ENCODE results near the gene SEMA4A.
A peak's percentile ranks its signal among the peaks of the same experiment; 100 is the strongest.
"Not testable (repeated sequence)": the region's sequence is repeated elsewhere in the genome, so short reads cannot be mapped to it uniquely, and the experiment has no call there.

SEMA4A gene

GRCh38 chr1:156162430-156163037, 9.1 kb downstream of the SEMA4A start:
- DNase-seq = no peak

- no peak for DNase-seq
Measured at GRCh38 chr1:156163712-156164111, 10.3 kb downstream of the SEMA4A start.

DNA sequence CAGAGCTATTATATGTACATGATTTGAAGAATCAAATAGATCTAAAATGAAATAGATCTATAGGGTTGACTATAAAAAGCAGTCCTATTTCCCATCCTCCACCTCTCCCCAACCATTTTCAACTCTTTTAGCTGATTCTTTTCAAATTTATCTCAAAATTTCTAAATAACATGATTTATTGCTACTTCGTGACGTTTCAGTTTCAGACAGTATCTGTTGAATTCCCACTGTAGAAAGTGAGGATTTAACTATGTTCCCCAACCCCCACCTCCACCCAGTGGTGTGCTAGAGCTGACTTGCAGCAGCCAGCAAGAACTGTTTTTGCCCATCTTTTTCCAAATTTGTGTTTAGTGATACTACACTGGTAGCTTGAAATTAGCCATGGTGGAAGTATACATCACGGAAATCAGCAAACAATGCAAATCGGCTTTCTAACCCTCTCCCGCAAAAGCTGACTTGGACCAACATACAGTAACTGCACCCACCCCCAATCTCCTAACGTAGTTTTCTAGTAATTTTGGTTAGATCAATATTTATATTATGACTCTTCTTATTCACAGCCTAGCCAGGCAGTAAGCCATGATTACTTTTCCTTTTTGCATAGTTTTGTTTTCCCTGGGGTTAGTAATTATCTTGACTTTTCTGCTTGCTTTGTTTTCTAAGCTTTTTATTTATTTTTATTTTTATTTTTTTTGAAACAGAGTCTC, 10.9 kb downstream of the SEMA4A start:
- no peak for DNase-seq

DNA sequence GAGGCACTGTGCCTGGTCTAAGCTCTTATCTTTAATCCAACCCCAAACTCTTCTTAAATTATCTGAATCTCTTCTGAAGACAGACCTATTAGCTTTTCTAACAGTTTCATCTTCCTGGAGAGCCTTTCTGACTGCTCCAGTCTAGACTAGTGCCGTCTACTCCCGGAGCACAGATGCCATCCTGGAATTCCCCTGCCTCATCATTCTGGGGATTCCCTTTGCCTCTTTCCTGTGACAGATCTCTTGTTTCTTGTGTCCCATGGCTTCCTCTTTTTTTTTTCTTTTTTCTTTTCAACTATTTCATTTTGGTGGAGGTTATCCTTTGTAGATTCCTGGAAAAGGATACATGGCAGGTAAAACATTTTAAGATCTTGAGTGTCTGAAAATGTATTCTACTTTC, 11.7 kb downstream of the SEMA4A start:
- DNase-seq = no peak

DNA sequence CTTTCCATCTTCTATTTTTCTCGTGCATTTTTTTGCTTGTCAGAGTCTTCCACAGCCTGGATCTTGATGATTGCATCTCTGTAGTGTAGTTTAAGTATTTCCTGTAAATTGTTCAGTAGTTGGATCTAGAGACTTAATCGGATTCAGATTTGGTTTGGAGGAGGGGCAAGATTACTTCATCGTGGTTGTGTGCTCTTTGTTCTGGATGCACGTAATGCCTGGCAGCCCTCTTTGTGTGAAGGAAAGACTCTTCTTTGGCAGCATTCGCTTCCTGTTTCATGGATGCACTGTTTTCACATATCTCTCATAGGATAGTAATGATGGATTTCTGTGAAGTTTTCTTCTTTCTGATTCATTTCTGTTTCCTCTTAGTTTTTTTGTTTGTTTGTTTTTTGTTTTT, 14.2 kb downstream of the SEMA4A start:
- no peak for DNase-seq

- no peak for DNase-seq
Measured at GRCh38 chr1:156172696-156173470, 19.5 kb downstream of the SEMA4A start.

DNA sequence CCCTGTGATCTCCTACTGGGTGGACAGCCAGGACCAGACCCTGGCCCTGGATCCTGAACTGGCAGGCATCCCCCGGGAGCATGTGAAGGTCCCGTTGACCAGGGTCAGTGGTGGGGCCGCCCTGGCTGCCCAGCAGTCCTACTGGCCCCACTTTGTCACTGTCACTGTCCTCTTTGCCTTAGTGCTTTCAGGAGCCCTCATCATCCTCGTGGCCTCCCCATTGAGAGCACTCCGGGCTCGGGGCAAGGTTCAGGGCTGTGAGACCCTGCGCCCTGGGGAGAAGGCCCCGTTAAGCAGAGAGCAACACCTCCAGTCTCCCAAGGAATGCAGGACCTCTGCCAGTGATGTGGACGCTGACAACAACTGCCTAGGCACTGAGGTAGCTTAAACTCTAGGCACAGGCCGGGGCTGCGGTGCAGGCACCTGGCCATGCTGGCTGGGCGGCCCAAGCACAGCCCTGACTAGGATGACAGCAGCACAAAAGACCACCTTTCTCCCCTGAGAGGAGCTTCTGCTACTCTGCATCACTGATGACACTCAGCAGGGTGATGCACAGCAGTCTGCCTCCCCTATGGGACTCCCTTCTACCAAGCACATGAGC, 23.3 kb downstream of the SEMA4A start:
- no peak for DNase-seq

DNA sequence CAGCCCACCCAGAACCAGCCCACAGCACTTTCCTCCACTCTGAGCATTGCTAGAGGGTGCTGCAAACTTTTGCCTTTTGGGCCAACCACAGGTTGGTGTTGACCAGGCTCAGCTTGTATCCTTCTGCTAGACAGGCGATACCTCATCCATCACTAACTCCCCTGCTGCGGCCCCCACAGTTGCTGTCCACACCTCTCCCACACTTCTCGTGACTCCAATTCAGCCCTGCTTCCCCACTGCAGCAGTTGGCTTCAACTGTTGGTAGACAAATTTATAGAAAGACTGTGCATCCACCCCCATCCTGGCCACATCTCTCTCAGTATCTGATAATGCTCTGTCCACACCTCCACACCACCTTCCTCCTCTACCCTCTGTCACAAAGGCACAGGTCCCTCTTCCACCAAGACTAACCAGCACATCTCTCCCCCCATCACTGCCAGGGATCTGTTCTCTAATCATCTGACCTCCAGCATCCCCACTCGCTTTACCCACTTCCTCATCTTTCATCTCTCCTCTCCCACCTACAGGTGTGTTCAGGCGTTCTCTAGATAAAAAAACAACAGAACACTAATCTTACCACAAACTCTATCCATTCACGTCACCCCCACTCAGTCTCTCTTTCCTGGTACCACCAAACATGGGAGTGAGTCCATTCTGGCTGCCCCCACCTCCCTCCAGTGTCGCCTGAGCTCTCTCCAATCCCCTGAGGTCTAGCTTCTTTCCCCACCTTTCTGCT, 24.7 kb downstream of the SEMA4A start:
- no peak for DNase-seq

- no peak for DNase-seq
Measured at GRCh38 chr1:156180471-156180870, 27.1 kb downstream of the SEMA4A start.

- DNase-seq = not testable (repeated sequence)
Measured at GRCh38 chr1:156181391-156181924, 28.1 kb downstream of the SEMA4A start.

GRCh38 chr1:156182010-156182779, 28.8 kb downstream of the SEMA4A start:
- not testable (repeated sequence) for DNase-seq

- DNase-seq = not testable (repeated sequence)
Measured at GRCh38 chr1:156186347-156187177, 33.2 kb downstream of the SEMA4A start.

- DNase-seq = not testable (repeated sequence)
Measured at GRCh38 chr1:156190265-156190664, 36.9 kb downstream of the SEMA4A start.

DNA sequence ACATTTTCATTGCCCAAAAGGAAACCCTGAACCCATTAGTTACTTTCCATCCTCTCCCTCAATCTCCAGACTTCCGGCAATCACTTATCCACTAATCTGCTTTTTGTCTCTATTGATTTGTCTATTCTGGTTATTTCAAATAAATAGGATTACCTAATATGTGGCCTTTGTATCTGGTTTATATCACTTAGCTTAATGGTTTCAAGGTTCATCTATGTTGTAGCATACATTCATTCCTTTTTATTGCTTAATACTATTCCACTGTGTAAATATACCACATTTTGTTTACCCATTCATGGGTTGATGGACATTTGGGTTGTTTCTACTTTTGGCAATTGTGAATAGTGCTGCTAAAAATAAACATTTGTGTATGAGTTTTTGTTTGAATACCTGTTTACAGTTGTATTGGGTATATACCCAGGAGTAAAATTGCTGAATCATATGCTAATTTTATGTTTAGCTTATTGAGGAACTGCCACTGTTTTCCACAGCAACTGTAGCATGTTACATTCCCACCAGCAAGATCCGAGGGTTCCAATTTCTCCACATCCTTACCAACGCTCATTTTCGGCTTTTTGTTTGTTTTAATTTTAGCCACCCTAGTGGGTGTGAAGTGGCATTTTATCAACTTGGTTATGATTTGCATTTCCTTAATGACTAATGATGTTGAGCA, 38.0 kb downstream of the SEMA4A start:
- DNase-seq = no peak

- no peak for DNase-seq
Measured at GRCh38 chr1:156193208-156193487, 39.8 kb downstream of the SEMA4A start.

DNA sequence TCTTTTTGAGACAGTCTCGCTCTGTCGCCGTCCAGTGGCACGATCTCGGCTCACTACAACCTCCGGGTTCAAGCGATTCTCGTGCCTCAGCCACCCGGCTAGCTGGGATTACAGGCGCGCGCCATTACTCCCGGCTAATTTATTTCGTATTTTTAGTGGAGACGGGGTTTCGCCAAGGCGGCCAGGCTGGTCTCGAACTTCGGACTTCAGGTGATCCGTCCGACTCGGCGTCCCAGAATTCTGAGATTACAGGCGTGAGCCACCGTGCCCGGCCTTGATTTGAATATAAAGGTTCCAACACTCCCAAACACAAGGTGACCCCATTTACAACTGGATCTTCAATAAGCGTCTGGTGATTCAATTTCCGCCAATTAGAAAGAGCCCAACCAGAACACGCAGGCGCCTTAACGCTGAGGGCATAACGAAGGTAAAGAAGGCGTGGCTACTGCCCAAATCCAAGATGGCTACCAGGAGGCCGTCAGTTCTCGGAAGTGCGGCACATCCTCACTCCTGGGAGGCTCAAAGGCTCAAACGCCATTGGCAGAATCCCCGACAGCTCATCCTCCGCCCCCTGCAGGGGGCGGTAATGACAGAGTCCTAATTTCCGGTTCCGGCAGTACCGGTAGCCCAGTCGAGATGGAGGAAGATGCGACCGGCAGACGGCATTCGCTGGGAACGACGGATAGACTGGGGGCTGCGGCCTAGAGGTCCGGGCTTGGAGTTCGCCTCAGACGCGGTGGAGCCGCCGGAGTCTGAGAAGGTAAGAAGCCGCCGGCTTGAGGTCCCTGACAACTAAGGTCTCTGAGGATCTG, 40.3 kb downstream of the SEMA4A start, which contains the start of gene SLC25A44:
Gene SLC25A44 (plus strand): TSS at position 617 of the 812 bp plus-strand sequence. CDS start 5,744 bp downstream, outside the sequence.
- DNase-seq = peak; percentile 33

DNA sequence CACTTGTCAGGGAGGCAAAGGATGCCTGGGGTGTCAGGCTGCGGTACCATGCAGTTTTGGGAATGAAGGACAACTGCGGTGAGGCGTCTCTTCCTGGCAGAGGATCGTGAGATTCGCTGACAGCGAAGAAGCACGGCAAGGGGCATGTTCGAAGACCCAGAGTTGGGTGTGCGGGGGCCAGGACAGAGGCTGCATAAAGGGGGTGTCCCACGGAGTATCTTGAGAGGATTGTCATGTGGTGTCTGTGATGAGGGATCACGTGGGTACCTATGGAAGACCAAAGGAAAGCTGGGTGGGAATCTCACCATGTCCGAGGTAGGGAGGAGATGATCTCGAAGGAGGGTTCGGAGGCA, 40.9 kb downstream of the SEMA4A start:
- DNase-seq = no peak

DNA sequence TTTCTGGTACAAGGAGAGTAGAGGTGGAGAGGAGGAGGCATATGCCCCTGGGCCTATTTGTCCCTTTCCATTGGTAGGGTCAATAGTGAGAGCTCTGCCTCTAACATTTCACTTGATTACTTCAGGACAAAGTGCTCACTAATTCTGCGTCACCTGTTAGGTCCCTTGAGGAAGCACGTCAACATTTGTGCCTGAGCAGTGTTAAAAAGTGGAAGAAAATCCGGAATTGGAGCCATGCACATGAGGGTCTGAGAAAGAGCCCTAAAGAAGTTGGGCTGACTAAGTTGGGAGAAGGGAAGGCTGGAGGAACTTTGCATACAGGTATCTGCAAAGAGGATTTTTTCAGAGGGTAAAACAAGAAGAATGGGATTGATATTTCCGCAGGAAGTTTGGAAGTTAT, 42.5 kb downstream of the SEMA4A start:
- DNase-seq = no peak

GRCh38 chr1:156196445-156196844, 43.1 kb downstream of the SEMA4A start:
- no peak for DNase-seq
